HEK293T (cell line): ENCODE results near the gene R3HDM2.

Source experiments
- BHLHE40 ChIP-seq: fragments of 450-650 bp; IDR thresholded peaks from 2 replicates; pipeline ENCODE4 v1.6.1; 2016; ENCODE audit warnings: mild to moderate bottlenecking, moderate library complexity, borderline replicate concordance
- CTBP1 ChIP-seq: fragments of 450-650 bp; IDR thresholded peaks from 2 replicates; pipeline ENCODE4 v1.6.1; 2016; ENCODE audit warnings: borderline replicate concordance
- ELF4 ChIP-seq: fragments of 450-650 bp; IDR thresholded peaks from 2 replicates; pipeline ENCODE4 v1.6.1; 2017; ENCODE audit warnings: antibody characterized with exemption
- FOXA1 ChIP-seq: fragments of 450-650 bp; IDR thresholded peaks from 2 replicates; pipeline ENCODE4 v1.6.1; 2016; ENCODE audit warnings: mild to moderate bottlenecking
- FOXK2 ChIP-seq: fragments of 450-650 bp; IDR thresholded peaks from 2 replicates; pipeline ENCODE4 v1.6.1; 2016; ENCODE audit warnings: mild to moderate bottlenecking
- FOXM1 ChIP-seq: fragments of 450-650 bp; IDR thresholded peaks from 2 replicates; pipeline ENCODE4 v1.6.1; 2017; ENCODE audit warnings: mild to moderate bottlenecking, borderline replicate concordance
- HDGF ChIP-seq: fragments of 450-650 bp; IDR thresholded peaks from 2 replicates; pipeline ENCODE4 v1.6.1; 2017; ENCODE audit warnings: antibody characterized with exemption, borderline replicate concordance
- L3MBTL2 ChIP-seq: fragments of 450-650 bp; conservative IDR thresholded peaks from 2 replicates; pipeline ENCODE4 v1.6.1; 2016; ENCODE audit warnings: mild to moderate bottlenecking
- LEF1 ChIP-seq: fragments of 450-650 bp; IDR thresholded peaks from 2 replicates; pipeline ENCODE4 v1.6.1; 2017; ENCODE audit warnings: mild to moderate bottlenecking, borderline replicate concordance
- SP1 ChIP-seq: fragments of 450-650 bp; IDR thresholded peaks from 2 replicates; pipeline ENCODE4 v1.6.1; 2017
- SUZ12 ChIP-seq: fragments of 450-650 bp; IDR thresholded peaks from 2 replicates; pipeline ENCODE4 v1.6.1; 2016; ENCODE audit warnings: mild to moderate bottlenecking
- TARDBP ChIP-seq: fragments of 450-650 bp; IDR thresholded peaks from 2 replicates; pipeline ENCODE4 v1.6.1; 2016
- ZNF384 ChIP-seq: fragments of 450-650 bp; IDR thresholded peaks from 2 replicates; pipeline ENCODE4 v1.6.1; 2016
- TF ChIP-seq, protein P1 (sequence below): fragments of 450-650 bp; IDR thresholded peaks from 2 replicates; pipeline ENCODE4 v1.6.1; 2016

DNA sequence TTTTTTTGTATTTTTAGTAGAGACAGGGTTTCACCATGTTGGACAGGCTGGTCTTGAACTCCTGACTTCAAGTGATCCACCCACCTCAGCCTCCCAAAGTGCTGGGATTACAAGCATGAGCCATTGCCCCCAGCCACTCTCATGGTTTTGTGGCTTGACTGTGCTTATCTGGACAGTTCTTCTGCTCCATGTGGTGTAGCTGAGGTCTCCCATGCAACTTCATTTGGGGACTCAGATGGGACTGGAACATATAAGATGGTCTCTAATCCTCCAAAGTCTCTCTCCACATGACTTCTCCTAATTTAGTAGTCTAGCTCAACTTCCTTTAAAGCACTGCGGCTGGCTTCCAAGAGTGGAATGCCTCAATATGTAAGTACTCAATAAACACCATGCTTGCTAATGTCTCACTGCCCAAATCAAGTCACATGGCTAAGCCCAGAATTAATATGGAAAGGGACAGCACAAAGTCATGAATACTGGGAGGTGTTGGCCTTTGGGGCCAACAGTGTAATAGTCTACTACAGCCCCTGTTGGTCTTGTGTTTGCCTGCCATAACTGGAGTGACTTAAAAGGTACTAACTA is 11.1 kb upstream of the R3HDM2 start:
- TF ChIP-seq SP1 (no peak), FOXK2 (no peak), L3MBTL2 (no peak), SUZ12 (no peak), FOXA1 (no peak), LEF1 (no peak), TARDBP (no peak), HDGF (no peak), ZNF384 (no peak), FOXM1 (no peak), BHLHE40 (no peak), ELF4 (no peak), CTBP1 (no peak)
- TF ChIP-seq, protein P1, sequence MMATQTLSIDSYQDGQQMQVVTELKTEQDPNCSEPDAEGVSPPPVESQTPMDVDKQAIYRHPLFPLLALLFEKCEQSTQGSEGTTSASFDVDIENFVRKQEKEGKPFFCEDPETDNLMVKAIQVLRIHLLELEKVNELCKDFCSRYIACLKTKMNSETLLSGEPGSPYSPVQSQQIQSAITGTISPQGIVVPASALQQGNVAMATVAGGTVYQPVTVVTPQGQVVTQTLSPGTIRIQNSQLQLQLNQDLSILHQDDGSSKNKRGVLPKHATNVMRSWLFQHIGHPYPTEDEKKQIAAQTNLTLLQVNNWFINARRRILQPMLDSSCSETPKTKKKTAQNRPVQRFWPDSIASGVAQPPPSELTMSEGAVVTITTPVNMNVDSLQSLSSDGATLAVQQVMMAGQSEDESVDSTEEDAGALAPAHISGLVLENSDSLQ, result no peak
